GM10266 (cell line): ENCODE data around the gene CD2AP.

Experiments
- DNase-seq: peaks from one replicate; pipeline ENCODE4 v3.0.0; 2012; ENCODE audit errors: extremely low spot score
- CTCF ChIP-seq: IDR thresholded peaks from 2 replicates; pipeline ENCODE4 v1.5.1; 2012; ENCODE audit warnings: mild to moderate bottlenecking, low read depth; ENCODE audit not compliant: control insufficient read depth, insufficient read depth; ENCODE audit errors: missing control alignments

The CD2AP gene

GRCh38 chr6:47525330-47526057 lies 47.9 kb downstream of the CD2AP start:
- no peak for DNase-seq
- TF ChIP-seq CTCF: no peak

GRCh38 chr6:47527274-47527673 lies 49.7 kb downstream of the CD2AP start:
- no peak for TF ChIP-seq CTCF
- no peak for DNase-seq

DNA sequence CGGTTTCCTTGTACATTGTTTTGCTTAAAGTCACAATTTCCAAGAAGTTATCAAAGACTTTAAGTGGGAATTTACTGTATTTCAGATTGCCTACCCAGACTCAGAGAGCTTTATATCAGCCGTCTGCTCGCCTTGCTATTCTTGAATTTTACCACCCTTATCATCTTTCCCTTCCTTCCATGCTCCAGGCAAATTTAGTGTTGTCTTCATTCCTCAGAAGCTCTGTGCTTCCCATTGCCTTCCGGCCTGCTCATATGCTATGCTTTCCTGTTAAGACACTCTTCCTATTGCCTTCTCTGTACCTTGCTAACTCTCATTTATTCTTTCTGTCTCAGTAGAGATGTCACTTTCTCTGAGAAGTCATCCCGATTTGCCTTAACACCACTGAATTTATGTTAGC lies 52.1 kb downstream of the CD2AP start:
- no peak for DNase-seq
- no peak for TF ChIP-seq CTCF

- no peak for TF ChIP-seq CTCF
- no peak for DNase-seq
Measured at GRCh38 chr6:47532981-47533585, 55.5 kb downstream of the CD2AP start.

GRCh38 chr6:47534063-47534462 lies 56.5 kb downstream of the CD2AP start:
- no peak for TF ChIP-seq CTCF
- DNase-seq: no peak

GRCh38 chr6:47535316-47536225 lies 58.0 kb downstream of the CD2AP start:
- DNase-seq: no peak
- TF ChIP-seq CTCF: no peak

- no peak for DNase-seq
- TF ChIP-seq CTCF: no peak
Measured at GRCh38 chr6:47536816-47537401, 59.3 kb downstream of the CD2AP start.
